IPS-NIHi11 (cell line): ENCODE data around the gene PAPOLB.

Source experiments
- DNase-seq: peaks from one replicate; pipeline ENCODE4 v3.0.0; 2012; ENCODE audit warnings: mixed read lengths, low spot score

The PAPOLB gene

DNA sequence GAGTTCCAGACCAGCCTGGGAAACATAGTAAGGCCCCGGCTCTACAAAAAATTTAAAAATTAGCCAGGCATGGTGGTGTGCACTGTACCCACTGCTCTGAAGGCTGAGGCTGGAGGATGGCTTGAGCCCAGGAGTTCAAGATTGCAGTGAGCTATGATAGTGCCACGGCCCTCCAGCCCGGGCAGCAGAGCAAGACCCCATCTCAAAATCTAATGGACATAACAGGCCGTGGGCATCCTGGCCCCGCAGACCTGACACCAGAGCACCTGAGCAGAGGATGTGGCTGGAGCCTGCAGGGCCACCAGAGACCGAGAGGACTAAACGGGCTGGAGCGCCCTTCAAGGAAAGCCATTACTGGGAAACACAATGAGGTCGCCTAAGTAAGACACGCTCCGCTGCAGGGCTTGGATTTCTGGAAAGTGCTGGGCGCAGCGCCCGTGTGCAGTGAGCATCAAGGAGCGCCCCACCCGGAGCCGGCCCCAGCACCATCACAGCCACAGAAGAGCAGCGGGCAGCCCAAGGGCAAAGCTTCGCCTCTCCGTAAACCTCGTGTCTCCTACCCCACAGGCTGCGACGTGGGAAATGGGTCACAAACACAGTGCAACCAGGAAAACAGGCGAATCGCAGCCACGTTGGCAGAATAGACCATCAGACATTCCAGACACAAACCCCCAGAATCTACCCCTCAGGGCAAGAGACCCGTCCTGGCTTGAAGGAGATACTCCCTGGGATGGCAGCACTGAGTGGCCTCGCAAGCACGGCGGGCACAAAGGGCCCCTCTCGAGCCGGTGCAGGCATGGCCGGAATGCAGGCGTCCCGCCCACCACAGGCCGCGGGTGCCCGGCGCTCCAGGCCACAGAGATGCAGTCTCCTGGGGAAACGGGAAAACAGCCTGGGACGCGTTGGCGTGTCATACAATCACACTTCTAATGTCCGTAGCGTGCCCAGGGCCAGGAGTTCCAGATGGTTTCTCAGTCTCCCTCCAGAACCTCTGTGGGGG, 16.8 kb upstream of the PAPOLB start:
- DNase-seq = no peak

DNA sequence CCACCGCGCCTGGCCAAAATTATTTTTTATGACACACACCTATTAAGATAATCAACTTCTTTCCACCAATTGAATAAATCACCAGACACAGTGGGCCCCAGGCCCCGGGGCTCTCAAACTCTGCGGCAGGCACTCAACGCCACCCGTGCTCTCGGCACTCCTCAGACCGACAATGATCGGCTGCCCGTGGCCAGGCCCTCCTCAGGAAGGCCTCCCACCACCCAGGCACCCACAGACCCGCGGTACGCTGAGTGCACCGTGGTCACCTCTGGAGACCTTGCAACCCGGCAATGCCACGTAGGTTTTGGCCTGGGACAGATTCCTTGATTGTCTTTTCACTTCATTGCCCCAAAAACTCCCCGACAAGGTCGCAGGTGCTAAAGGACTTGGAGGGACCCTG, 14.8 kb upstream of the PAPOLB start:
- no peak for DNase-seq

DNA sequence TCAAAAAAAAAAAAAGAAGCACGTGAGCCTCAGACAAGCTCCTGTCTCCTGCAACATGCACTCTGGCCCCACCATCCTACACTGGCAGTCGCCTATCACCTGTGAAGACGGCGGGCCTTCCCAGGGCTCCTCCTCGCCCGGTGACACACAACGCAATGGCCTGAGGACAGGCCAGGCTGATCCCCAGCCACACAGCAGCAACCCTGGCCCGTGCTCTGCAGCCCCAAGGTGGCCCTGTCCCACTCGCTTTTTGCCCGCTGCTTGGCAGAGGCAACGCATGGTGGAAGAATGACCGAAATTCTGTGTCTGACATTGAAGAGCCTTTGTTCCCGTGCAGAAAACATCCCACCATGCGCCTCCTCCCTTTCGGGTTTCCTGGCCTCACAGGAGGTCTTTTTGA, 13.6 kb upstream of the PAPOLB start:
- no peak for DNase-seq

DNA sequence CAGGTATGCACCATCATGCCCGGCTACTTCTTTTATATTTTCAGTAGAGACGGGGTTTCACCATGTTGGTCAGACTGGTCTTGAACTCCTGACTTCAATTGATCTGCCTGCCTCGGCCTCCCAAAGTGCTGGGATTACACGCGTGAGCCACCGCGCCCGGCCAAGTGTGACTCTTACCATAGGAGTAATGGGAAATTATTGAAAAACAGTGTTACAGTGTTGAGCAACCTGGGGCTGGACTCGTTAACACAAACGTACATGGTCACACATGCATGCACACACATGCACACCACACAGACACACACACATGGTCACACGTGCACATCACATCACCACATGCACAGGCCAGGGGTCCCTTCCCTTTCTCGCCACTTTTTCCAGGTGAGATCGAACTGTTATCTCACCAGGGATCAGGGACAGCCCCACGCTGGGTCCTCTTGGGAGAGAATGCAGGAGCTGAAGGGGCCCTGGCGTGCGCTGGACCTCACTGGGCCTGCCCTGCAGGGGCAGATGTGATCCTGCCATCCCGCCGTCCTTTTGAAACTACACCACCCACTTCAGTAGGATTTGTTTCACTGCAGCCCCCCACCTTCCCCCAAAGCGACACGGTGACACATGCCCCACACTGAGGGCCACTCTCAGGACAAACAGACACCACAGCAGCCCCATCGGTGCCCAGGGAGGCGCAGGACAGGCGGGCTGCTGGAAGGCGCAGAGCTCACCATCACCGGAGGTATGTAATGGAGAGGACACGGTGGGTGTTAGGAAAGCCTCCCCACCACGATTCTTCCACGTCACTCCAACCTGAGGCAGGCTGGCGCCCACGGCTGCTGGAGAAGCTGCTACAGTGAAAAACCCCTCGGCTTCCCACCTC, 11.5 kb upstream of the PAPOLB start:
- no peak for DNase-seq

DNA sequence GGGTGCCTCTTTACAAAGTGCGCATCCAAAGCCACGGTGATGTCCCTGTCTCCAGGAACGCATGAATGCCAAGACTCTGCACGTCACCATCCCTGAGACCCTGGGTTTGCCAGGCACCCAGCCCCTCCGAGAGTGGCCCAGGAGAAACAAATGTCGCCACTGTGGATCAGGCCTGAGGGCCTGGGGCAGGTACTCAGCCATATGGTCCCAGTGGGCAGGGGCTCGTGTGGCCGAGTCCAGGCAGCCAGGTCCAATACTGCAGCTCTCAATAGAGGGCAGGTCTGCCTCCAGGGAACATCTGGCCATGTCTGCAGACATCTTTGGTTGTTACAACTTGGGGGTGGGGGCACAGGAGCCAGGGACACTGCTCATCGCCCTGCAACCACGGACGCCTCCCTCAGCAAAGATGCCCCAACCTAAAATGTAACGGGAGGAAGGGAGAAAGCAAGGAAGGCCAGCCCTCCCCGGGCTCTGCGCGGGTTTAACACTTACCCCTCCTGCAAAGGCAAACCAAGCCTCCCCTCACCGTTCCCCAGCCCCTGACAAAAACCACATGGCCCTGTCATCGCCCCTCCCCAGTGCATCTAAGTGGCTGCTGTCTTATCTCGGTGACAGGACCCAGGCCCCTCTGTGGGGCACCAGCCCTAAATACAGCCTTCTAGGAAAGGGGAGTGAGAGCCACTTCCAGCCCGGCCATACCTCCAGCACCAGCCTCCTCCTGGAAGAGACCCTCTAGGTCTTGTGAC, 10.3 kb upstream of the PAPOLB start:
- no peak for DNase-seq

DNA sequence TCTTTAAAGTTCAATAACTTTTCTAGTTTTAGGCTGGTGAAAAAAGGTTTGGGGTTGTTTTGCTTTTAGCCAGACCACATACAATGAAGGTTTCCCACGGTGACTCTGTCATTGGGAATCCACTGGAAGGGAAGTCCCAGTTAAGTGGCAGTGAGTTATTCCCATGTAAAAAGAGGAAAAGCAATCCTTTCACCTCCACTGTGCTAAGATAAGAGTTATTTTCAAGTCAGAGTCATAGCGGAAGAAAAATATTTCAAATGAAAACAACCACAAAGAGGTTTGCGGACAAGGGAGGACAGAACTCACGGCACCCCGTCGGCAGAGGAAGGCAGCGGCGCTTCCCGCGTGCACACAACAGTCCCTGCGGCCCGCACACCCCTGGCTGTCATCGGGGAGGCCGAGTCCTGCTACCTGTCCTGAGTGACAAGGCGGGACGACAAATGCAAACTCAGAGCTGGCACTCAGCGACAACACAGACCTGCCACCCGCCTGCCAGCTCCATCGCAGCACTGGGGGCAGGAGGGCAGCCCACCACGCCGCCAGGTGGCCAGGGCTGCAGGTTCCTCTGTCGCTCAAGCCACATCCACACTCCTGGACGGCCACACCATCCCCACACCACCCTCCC, 9.3 kb upstream of the PAPOLB start:
- no peak for DNase-seq

DNA sequence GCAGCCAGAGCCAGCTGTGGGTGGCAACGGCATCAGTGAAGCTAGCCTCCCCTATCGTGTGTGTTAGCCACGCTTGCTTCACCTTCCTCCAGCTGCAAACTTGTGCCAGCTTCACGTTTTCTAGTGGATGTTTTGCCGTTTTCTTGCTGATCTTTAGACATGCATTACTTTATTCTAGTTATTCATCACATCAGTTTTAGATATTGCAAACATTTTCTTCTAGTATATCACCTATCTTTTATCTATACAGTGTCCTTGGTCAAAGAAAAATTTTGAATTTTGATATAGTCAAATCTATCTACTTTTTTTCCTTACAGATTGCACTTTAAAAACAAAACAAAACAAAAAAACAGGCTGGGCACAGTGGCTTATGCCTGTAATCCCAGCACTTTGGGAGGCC, 6.7 kb upstream of the PAPOLB start:
- no peak for DNase-seq

DNA sequence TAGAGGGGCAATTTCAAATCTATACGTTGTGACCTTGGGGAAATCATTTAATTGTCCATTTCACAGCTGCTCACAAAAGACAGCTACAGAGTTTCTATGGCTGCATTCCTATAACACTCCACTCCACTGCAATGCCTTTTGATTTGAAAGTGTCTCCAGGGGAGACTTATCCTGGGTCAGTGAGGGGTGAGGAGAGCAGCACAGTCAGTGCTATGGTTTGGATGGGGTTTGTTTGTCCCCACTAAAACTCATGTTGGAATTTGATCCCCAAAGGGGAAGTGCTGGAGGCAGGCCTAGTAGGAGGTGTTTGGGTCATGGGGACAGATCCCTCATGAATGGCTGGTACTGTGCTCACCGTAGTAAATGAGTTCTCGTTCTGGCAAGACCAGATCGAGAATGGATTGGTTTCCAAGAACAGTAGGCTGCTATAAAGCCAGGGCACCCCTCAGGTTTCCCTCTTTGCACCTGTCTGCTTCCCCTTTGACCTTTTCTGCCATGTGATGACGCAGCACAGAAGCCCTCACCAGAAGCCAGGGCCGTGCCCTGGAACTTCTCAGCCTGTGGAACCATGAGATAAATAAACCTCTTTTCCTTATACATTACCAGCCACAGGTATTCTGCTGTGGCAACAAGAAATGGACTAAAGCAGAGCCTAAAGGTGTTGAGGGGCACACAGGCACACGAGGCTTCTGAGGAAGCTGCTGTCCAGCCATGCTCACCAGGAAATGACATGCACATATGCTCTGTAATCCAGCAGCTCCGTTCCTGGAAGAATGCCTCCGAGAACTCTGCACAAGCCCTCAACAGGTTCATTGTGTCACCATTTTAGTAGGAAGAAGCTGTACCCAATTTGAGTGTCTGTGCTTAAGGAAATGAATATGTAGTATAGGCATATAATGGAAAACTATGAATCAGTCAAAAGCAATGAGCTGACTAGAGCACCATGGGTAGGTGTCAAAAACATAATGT, 5.0 kb upstream of the PAPOLB start:
- DNase-seq = no peak

DNA sequence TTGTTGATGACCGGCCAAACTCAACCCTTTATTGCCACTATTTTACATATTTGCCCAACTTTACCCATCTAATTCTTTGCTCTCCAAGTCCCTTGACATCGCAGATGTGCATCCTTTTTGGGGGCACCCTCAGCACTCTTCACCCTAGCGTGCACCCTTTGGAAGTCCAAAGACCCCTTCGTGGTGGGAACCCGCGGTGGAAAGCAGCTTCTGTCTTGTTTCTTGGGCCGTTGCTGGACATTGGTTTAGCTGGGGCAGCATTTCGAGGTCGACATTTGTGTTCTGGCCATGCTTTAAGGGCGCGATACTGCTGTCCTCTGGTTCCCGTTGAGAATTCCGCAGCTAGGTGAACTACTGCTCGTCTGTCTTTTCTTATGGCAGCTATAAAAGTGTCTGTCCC, 326 bp upstream of the PAPOLB start:
- no peak for DNase-seq

DNA sequence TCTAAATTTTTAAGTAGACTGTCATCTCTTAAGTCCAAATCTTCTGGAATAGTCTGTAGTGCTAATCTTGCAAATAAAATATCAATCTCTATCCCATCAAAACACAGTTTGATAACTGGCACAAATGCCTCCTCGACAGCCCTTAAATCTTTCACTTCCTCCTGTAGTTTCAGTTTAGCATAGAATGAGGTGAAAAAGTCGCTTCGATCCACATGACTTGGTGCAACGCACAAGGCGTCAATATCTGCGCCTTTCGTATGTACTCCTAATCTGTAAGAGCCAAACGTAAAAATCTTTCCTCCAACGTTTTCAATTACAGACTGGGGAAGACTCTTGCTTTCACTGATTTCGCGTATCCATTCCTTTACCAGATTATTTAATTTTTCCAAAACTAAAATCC, 603 bp downstream of the PAPOLB start:
- no peak for DNase-seq

DNA sequence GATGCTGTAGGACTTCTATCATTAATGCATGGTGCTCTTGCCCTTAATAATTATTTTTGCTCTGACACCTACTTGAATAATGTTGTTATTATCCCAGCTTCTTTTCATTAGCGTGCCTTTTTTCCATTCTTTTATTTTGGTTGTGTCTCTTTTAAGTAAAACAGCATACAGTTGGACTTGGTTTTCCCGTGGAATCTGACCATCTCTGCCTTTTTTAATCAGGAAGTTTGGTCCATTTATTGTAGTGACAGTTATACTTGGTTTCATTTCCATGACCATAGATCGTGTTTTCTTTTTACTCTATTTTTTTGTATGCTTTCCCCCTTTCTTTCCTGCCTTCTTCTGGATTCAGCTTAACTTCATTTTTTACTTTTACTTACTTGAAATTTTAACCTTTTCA, 4.6 kb downstream of the PAPOLB start:
- no peak for DNase-seq

DNA sequence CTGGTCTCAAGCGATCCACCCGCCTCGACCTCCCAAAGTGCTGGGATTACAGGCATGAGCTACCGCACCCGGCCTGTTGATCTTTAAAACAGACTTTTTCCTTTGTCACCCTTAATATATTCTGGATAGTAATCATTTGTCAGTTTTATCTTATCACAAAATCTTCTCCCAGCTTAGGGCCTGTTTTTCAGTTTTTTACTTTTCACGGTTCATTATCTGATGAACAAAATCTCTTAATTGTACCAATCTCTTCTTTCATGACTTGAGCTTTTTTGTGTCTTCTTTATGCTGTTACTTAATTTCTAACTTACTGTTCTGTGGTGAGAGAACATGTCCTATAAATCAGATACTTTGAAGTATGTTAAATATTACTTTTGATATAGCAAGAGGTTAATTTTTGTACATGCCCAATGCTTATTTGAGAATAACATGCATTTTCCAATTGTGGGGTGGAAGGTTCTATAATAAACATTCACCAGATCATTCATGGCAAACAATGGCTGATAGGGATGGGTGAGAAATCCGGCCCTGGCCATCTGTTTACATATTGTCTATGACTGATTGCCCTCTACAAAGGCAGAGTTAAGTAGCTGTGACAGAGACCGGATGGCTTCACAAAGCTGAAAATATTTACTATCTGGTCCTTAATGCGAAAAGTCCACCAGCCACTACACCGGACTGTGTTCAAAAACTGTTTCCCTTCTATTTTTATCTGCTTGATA, 5.3 kb downstream of the PAPOLB start:
- DNase-seq = no peak

DNA sequence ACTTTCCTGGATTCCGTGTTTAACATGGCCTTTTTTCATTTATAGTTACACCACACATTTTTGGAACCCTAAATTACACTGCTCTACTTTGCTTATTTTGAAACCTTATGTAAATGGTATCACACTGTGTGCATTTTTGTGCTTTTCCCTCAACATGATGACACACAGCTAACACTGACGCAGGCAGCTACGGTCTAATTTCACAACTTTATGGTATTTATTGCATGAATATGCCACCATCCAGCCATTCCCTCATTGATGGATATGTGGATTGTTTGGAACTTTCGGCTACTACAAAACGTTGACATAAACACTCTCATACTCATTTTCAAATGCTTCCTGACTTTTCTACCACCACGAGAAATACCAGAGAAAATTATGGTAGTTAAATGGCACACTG, 6.9 kb downstream of the PAPOLB start:
- DNase-seq = no peak

DNA sequence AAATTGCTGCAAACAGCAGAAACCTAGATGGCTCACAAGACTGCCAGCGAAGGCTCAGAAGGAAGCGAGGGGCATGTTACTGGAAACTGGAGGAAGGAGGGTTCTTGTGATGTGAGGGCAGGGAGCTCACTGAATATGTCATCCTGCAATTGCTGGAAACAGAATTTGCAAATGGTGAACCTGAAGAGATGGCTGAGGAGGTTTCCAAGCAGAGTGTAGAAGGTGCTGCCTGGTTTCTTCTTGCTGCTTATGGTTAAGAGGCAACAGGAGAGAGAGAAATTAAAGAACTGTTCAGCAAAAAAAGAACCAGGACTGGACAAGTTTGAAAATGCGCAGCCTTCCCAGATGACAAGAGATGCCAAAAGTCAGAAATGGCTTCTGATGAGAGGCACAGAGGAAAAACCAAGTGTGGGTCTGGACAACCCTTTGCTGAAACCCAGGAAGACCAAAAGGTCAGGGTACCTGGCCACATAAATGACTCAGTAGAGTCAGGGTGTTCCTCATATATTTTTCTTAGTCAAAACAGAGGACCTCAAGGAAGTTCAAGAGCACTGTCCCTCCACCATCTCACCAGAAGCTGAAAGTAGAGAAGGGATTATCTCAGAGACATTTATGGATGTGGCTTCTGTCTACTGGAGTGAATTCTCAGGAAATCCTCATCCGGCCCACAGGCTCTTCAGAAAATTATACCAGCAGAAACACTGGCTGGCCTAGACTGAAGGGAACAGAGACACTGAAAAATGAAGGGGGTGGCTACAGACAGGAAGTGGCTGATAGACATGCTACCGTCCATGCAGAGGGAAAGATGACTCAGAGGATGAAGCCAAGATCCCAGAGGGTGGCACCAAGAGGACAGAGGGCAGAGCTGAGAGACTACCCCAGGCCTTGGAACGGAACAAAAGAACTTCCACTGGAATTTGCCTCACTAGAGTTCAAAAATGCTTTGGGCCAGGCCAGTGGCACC, 10.1 kb downstream of the PAPOLB start:
- no peak for DNase-seq

DNA sequence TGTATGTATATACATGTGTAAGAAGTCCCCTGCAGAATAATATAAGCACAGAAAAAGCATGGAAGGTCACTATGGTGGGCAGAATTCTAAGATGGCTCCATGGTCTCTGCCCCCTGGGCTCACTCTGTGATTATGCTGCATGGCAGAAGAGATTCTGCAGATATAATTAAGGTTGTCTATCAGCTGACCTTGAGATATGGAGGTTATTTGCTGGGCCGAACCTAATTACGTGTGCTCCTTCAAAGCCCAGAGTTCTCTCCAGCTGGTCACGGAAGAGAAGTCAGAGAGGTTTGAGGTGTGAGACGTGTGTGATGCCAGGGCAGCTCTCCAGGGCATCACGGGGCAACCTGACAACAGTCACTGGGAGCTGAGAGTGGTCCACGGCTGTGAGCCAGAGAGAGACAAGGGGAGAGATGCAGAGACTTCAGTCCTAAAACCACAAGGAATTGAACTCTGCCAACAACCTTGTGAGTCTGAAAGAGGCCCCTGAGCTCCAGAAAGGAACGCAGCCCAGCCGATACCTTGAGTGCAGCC, 11.5 kb downstream of the PAPOLB start:
- no peak for DNase-seq

DNA sequence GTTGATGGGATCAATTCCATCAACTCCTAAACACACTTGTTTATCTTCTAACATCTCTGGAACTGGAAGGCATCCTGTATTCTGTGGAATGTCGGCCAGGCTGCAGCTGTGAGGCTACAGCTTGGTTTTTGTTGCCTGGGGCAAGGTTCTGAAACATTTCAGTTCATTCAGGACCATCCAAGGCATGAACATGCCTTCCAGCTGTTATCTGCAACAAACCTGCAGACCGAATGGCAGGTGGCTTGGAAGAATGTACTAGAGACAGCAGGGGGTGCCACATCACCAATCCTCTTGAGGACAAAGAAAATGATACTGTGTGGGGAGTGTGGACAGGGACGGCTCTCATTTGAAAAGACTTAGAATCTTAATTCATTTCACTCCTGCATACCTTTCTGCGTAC, 12.4 kb downstream of the PAPOLB start:
- DNase-seq = no peak

DNA sequence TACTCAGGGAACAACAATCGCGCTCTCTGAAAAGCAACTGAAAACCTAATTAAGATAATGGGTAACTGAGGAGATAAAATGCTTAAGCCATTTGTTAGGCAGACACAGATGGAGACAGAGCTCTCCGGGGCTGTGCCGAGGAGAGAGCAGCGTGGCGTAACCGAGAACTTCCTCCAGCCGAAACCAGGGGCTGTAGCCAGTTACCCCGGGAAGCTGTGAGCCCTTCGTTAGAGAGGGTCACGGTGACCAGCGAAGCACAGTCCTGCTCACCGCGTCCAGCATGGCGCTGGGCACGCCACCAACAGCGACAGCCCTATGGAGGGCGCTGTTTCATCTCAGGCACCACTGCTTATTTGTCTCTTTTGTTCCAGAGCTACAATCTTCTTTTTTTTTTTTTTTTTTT, 16.1 kb downstream of the PAPOLB start:
- DNase-seq = peak; percentile 80

DNA sequence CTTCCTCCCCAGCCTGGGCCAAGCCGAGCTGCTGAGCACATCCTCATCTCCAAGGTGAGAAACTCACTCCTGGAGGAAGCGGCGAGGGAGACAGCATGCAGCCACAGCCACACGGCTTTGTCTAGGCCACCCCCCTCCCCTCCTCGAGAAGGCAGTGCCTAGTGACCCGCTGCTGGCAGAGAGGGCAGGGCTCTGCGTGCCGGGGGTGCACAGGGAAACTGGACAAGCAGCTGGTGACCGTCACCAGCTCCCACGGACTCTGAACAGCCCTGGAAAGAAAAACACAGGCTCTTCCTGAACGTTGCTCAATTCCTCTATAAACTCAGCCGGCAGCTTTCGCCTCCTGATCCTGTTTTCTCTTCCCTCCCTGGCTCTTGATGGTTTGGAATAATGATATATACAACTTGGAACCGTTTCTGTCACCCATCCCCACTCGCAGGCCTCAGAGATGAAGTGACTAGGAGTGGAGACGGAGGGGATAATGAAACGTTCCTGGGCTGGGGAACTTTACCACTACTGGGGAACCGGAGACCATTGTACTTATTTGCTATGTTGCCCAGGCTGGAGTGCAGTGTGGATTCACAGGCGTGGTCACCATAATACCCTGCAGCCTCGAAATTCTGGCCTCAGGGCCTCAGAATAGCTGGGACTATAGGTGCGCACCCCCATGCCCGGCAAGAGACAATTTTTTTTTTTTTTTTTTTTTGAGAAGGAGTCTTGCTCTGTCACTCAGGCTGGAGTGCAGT, 19.3 kb downstream of the PAPOLB start:
- no peak for DNase-seq
